Adrenal gland (tissue), 12 donors: ENCODE data around the gene DMXL2. TPM values are rescaled to one million over a fixed set of nuclear protein-coding genes. Genes with fewer than 3 reads are reported as not detected.

Experiments used
- DNase-seq, 7 donors: peaks; one replicate each; pipeline ENCODE4 v3.0.0-alpha.2; 2019 to 2020
- H3K27ac ChIP-seq, 5 donors: fragments of 200-600 bp; sonication (generic) in 4 of 5; 1 replicate in 3 of 5; 2 replicates in 2 of 5; pipeline versions ENCODE4 v1.5.1 to v1.8.0; 2016 to 2020; ENCODE audit warnings: mild to moderate bottlenecking in 1 of 5
- H3K27me3 ChIP-seq: fragments of 200-600 bp; 2 replicates; pipeline ENCODE4 v1.8.0; 2021
- H3K36me3 ChIP-seq, 2 donors: fragments of 200-600 bp; replicated peaks in 1 of 2; 1 replicate in 1 of 2; 2 replicates in 1 of 2; pipeline versions ENCODE4 v1.5.1 to v1.8.0; 2018 to 2022
- H3K4me1 ChIP-seq, 2 donors: fragments of 200-600 bp; replicated peaks in 1 of 2; 1 replicate in 1 of 2; 2 replicates in 1 of 2; pipeline versions ENCODE4 v1.5.1 to v1.8.0; 2018 to 2021
- H3K4me3 ChIP-seq, 4 donors: fragments of 200-600 bp; sonication (generic) in 3 of 4; one replicate each; pipeline ENCODE4 v1.5.1; 2016 to 2018
- H3K9me3 ChIP-seq, 3 donors: fragments of 200-600 bp; sonication (generic) in 1 of 3; replicated peaks in 1 of 3; 1 replicate in 2 of 3; 2 replicates in 1 of 3; pipeline versions ENCODE4 v1.5.1 to v1.8.0; 2016 to 2021
- CTCF ChIP-seq, 6 experiments: fragments of 450-650 bp in 4 of 6; fragments of 200-600 bp in 2 of 6; sonication (generic) in 1 of 6; IDR thresholded peaks; 1 replicate in 5 of 6; 2 replicates in 1 of 6; pipeline versions ENCODE4 v1.5.1 to v1.8.0; 2016 to 2021; ENCODE audit warnings: antibody characterized with exemption in 6 of 6, mild to moderate bottlenecking in 2 of 6, moderate library complexity in 1 of 6
- POLR2A ChIP-seq, 2 donors: fragments of 450-650 bp; IDR thresholded peaks; one replicate each; pipeline ENCODE4 v1.6.1; 2017; ENCODE audit warnings: antibody characterized with exemption in 2 of 2, mild to moderate bottlenecking in 2 of 2, moderate library complexity in 1 of 2
- WGBS, 4 donors: extraction: QIAGEN DNeasy Blood & Tissue Kit in 2 of 4; methylation state at CpG; one replicate each; pipeline versions ENCODE4 v1.1.5 to v1.1.7; 2013 to 2017; 5-methylcytosine and 5-hydroxymethylcytosine counted together
- intact Hi-C, 2 donors: fragments of 100-400 bp; cut with DNase I; formaldehyde crosslinking; loops; one replicate each; pipeline versions ENCODE4 v1.14.1 to v1.15.0; 2022 to 2023
- polyA plus RNA-seq, 3 donors: library from polyadenylated mRNA; stranded (reverse); fragments of 200-250 nt in 2 of 3; fragments of 350-450 nt in 1 of 3; fragmentation: Illumina TruSeq in 1 of 3; extraction: RNeasy Lipid Tissue Mini Kit (QIAGEN cat#74804) in 1 of 3; gene quantifications; one replicate each; pipeline ENCODE4 v1.2.3, GENCODE V29; 2013 to 2014
- total RNA-seq, 9 donors: library from RNA; depleted of rRNA in 4 of 9; stranded (reverse); fragments of >200 nt in 4 of 9; fragments of 120-200 nt in 1 of 9; fragmentation: NEBNext Ultra II Directional in 1 of 9; extraction: Animal tissue kit (Norgen Biotek cat#: 25700) in 1 of 9; gene quantifications; one replicate each; pipeline versions ENCODE4 v1.1.0 to v1.2.4, GENCODE V29; 2013 to 2023
- donor health status: healthy with polysubstance abuse.
- donor health status: Bipolar disorder and iron deficiency.
- donor health status: DM: yes; HTN: yes; CAD: no.
- donor health status: DM: no; HTN: no; CAD: no.
- donor health status: DM: no; HTN: no; CAD: no.
- donor health status: DM: yes; HTN: yes; CAD: no.

DMXL2 gene
- total and polyA plus RNA-seq, 12 donors = 19.6 to 51.4 (median 24.8) TPM

GRCh38 chr15:51641490-51642130 is 19.0 kb upstream of the DMXL2 start:
- no peaks in the 10 kb centered on the region for H3K4me1 ChIP-seq
- H3K9me3 ChIP-seq = no peaks in the 10 kb centered on the region
- 53 to 66% (median 62%) methylated on average over 4 of the region's 4 CpGs for WGBS, 4 donors
- H3K27ac ChIP-seq = no peak overlapping the region
- no peaks in the 10 kb centered on the region for H3K36me3 ChIP-seq
- no peaks in the 10 kb centered on the region for H3K27me3 ChIP-seq
- TF ChIP-seq POLR2A (IDR thresholded peaks at IDR 0.05) (no peak), CTCF (IDR thresholded peaks at IDR 0.05) (no peak)
- no peak for DNase-seq
- intact Hi-C loops = no loop called here
- no peak overlapping the region for H3K4me3 ChIP-seq

- no peak overlapping the region for H3K4me3 ChIP-seq
- no peaks in the 10 kb centered on the region for H3K4me1 ChIP-seq
- intact Hi-C loops = no loop called here
- WGBS, 4 donors = 39 to 63% (median 53%) methylated on average over 3 of the region's 3 CpGs
- no peak for DNase-seq
- no peaks in the 10 kb centered on the region for H3K27me3 ChIP-seq
- TF ChIP-seq POLR2A (IDR thresholded peaks at IDR 0.05) (no peak), CTCF (IDR thresholded peaks at IDR 0.05) (no peak)
- no peak overlapping the region for H3K27ac ChIP-seq
- no peaks in the 10 kb centered on the region for H3K9me3 ChIP-seq
- no peaks in the 10 kb centered on the region for H3K36me3 ChIP-seq
These were observed 12.1 kb upstream of the DMXL2 start for GRCh38 chr15:51634591-51635198.

- TF ChIP-seq POLR2A (IDR thresholded peaks at IDR 0.05) (no peak), CTCF (IDR thresholded peaks at IDR 0.05) (no peak)
- H3K4me3 ChIP-seq = no peak overlapping the region
- peak overlapping the region in 1 of 5 donors; percentile 63 for H3K27ac ChIP-seq
- no peaks in the 10 kb centered on the region for H3K36me3 ChIP-seq
- intact Hi-C loops = no loop called here
- no peaks in the 10 kb centered on the region for H3K27me3 ChIP-seq
- DNase-seq = peak in 4 of 7 donors; percentile 13 to 27 (median 16)
- no peaks in the 10 kb centered on the region for H3K9me3 ChIP-seq
- 48 to 78% (median 63%) methylated on average over 1 of the region's 1 CpG for WGBS, 4 donors
- no peaks in the 10 kb centered on the region for H3K4me1 ChIP-seq
These were observed 7.0 kb upstream of the DMXL2 start for GRCh38 chr15:51629612-51630011.

DNA sequence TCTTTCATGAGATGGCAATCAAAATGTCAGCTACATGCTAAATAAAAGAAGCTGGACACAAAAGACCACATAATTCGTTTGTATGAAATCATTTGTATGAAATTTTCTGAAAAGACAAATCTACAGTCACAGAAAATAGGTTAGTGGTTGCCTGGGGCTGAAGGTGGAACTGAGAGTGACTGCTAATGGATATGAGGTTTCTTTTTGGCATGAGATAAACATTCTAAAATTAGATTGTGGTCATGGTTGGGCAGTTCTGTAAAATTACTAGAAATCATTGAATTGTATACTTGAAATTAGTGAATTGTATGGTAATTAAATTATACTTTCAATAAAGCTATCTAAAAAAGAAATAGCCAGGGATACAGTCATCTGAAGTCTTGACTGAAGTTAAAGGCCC is 2.7 kb upstream of the DMXL2 start:
- Histone ChIP-seq H3K4me1 (peaks cover 0 to 15% of the 10 kb centered on the region in 2 donors), H3K4me3 (no peak overlapping the region), H3K9me3 (no peaks in the 10 kb centered on the region), H3K27ac (no peak overlapping the region), H3K36me3 (no peaks in the 10 kb centered on the region), H3K27me3 (no peaks in the 10 kb centered on the region)
- no peak for DNase-seq
- TF ChIP-seq POLR2A (IDR thresholded peaks at IDR 0.05) (no peak), CTCF (IDR thresholded peaks at IDR 0.05) (no peak)
- 31 to 44% (median 41%) methylated on average over 1 of the region's 1 CpG for WGBS, 4 donors
- intact Hi-C loops = no loop called here
